GM23248 (cell line): ENCODE measurements around the gene MFAP1.

Experiments used
- EZH2 ChIP-seq: fragments of 200-600 bp; sonication (generic); IDR thresholded peaks from 2 replicates; pipeline ENCODE4 v1.6.1; 2018; ENCODE audit warnings: antibody characterized with exemption, mild to moderate bottlenecking; ENCODE audit not compliant: insufficient read depth, poor library complexity, severe bottlenecking
- EZH2phosphoT487 ChIP-seq: fragments of 200-600 bp; sonication (generic); IDR thresholded peaks from 2 replicates; pipeline ENCODE4 v1.6.1; 2018; ENCODE audit warnings: antibody characterized with exemption, moderate library complexity, mild to moderate bottlenecking, low read depth; ENCODE audit not compliant: insufficient read depth

- no peak for TF ChIP-seq EZH2phosphoT487
- no peak for TF ChIP-seq EZH2
These were observed 15.4 kb downstream of the MFAP1 start for GRCh38 chr15:43808960-43809678.
